WTC11 (cell line): Measurements from ENCODE around the gene OGN.

ENCODE experiments used
- CBFB ChIP-seq: sonication (generic); formaldehyde crosslinking; IDR thresholded peaks from 2 replicates; pipeline ENCODE4 v1.8.1; 2022; ENCODE audit warnings: mild to moderate bottlenecking, low read depth, missing genetic modification reagents
- CREM ChIP-seq: sonication (generic); formaldehyde crosslinking; IDR thresholded peaks from 2 replicates; pipeline ENCODE4 v1.8.1; 2022; ENCODE audit warnings: mild to moderate bottlenecking, missing genetic modification reagents, moderate library complexity
- ELF4 ChIP-seq: sonication (generic); formaldehyde crosslinking; IDR thresholded peaks from 2 replicates; pipeline ENCODE4 v1.8.1; 2022; ENCODE audit warnings: low read depth, mild to moderate bottlenecking, moderate library complexity, missing genetic modification reagents
- ESRRA ChIP-seq: sonication (generic); formaldehyde crosslinking; IDR thresholded peaks from 2 replicates; pipeline ENCODE4 v1.8.1; 2022; ENCODE audit warnings: mild to moderate bottlenecking, missing genetic modification reagents, borderline replicate concordance
- FOXP1 ChIP-seq: sonication (generic); formaldehyde crosslinking; IDR thresholded peaks from 2 replicates; pipeline ENCODE4 v1.8.0; 2022; ENCODE audit warnings: missing genetic modification reagents, mild to moderate bottlenecking, moderate library complexity, borderline replicate concordance
- HMGA2 ChIP-seq: fragments of 250-450 bp; sonication (Bioruptor Pico); IDR thresholded peaks from 2 replicates; pipeline ENCODE4 v1.4.0; 2021; ENCODE audit warnings: mild to moderate bottlenecking, moderate library complexity
- SP1 ChIP-seq: sonication (generic); formaldehyde crosslinking; conservative IDR thresholded peaks from 2 replicates; pipeline ENCODE4 v1.8.1; 2022; ENCODE audit warnings: missing genetic modification reagents
- ZBTB21 ChIP-seq: sonication (generic); formaldehyde crosslinking; IDR thresholded peaks from 2 replicates; pipeline ENCODE4 v1.8.1; 2023; ENCODE audit warnings: mild to moderate bottlenecking, missing genetic modification reagents, borderline replicate concordance
- ZNF232 ChIP-seq: sonication (generic); formaldehyde crosslinking; IDR thresholded peaks from 2 replicates; pipeline ENCODE4 v1.8.0; 2022; ENCODE audit warnings: mild to moderate bottlenecking, missing genetic modification reagents
- TF ChIP-seq, protein P1 (sequence below): sonication (generic); formaldehyde crosslinking; conservative IDR thresholded peaks from 2 replicates; pipeline ENCODE4 v1.8.1; 2022; ENCODE audit warnings: mild to moderate bottlenecking, missing genetic modification reagents
- TF ChIP-seq, protein P2 (sequence below): fragments of 200-600 bp; IDR thresholded peaks from 2 replicates; pipeline ENCODE4 v1.8.0; 2022; ENCODE audit warnings: antibody characterized with exemption
- TF ChIP-seq, protein P3 (sequence below): sonication (generic); formaldehyde crosslinking; conservative IDR thresholded peaks from 2 replicates; pipeline ENCODE4 v1.8.1; 2023; ENCODE audit warnings: mild to moderate bottlenecking, low read depth, missing genetic modification reagents, moderate library complexity

DNA sequence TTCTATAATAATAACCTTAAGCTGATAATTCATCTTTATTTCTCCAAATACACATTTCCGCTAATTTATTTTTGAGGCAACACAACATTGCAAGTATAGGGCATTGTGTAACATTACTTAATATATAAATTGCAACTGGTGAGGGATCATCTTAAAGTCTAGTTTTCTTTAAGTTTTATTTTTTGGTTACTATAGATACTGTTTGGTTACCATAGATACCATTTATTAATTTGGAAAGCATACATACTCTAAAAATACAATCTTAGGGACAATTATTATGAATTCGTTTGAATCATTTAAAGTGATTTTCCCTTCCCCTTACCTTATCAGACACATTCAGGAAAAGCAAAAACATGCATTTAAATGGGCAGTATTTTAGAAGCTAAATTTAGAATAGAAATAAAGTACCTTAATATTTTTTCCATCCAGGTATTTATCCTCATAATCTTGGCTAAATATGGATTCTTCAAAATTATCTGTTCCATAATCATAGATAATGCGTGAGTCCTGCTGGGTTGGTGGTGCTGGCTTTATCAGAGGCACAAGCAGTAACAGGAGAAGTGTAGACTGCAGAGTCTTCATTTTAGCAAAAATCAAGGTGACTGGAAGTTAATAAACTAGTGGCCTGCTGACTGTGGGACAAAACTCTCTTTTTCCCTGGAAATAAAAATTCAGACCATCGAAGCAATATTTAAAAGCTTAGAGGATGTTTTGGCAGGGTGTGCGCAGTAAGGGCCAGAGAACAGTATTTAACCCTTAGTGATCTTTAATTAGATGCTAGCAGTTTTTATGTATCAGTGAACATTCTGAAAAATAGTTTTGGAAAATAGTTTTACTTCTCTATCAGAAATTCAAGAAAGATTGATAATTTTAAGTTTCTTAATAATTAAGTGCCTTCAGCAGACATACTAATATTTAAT lies 1.3 kb downstream of the OGN start:
- TF ChIP-seq, protein P1, sequence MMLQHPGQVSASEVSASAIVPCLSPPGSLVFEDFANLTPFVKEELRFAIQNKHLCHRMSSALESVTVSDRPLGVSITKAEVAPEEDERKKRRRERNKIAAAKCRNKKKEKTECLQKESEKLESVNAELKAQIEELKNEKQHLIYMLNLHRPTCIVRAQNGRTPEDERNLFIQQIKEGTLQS: no peak
- TF ChIP-seq, protein P2, sequence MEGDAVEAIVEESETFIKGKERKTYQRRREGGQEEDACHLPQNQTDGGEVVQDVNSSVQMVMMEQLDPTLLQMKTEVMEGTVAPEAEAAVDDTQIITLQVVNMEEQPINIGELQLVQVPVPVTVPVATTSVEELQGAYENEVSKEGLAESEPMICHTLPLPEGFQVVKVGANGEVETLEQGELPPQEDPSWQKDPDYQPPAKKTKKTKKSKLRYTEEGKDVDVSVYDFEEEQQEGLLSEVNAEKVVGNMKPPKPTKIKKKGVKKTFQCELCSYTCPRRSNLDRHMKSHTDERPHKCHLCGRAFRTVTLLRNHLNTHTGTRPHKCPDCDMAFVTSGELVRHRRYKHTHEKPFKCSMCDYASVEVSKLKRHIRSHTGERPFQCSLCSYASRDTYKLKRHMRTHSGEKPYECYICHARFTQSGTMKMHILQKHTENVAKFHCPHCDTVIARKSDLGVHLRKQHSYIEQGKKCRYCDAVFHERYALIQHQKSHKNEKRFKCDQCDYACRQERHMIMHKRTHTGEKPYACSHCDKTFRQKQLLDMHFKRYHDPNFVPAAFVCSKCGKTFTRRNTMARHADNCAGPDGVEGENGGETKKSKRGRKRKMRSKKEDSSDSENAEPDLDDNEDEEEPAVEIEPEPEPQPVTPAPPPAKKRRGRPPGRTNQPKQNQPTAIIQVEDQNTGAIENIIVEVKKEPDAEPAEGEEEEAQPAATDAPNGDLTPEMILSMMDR: no peak
- TF ChIP-seq HMGA2 (CRISPR knock-in tag): no peak
- no peak for TF ChIP-seq SP1 (CRISPR knock-in tag)
- no peak for TF ChIP-seq CBFB
- TF ChIP-seq, protein P3, sequence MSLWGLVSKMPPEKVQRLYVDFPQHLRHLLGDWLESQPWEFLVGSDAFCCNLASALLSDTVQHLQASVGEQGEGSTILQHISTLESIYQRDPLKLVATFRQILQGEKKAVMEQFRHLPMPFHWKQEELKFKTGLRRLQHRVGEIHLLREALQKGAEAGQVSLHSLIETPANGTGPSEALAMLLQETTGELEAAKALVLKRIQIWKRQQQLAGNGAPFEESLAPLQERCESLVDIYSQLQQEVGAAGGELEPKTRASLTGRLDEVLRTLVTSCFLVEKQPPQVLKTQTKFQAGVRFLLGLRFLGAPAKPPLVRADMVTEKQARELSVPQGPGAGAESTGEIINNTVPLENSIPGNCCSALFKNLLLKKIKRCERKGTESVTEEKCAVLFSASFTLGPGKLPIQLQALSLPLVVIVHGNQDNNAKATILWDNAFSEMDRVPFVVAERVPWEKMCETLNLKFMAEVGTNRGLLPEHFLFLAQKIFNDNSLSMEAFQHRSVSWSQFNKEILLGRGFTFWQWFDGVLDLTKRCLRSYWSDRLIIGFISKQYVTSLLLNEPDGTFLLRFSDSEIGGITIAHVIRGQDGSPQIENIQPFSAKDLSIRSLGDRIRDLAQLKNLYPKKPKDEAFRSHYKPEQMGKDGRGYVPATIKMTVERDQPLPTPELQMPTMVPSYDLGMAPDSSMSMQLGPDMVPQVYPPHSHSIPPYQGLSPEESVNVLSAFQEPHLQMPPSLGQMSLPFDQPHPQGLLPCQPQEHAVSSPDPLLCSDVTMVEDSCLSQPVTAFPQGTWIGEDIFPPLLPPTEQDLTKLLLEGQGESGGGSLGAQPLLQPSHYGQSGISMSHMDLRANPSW (CRISPR knock-in tag): no peak
- TF ChIP-seq ZNF232: no peak
- no peak for TF ChIP-seq ESRRA (CRISPR knock-in tag)
- no peak for TF ChIP-seq FOXP1
- TF ChIP-seq ELF4: no peak
- no peak for TF ChIP-seq CREM
- no peak for TF ChIP-seq ZBTB21
